ENCODE measurements around the gene ONECUT1. TPM values are rescaled to one million over a fixed set of nuclear protein-coding genes. Genes with fewer than 3 reads are reported as not detected.
A peak's percentile ranks its signal among the peaks of the same experiment; 100 is the strongest.

The ONECUT1 gene
- total RNA-seq, 1 donor from 2014 or later, result not detected

GRCh38 chr15:52731004-52731403 lies 59.1 kb downstream of the ONECUT1 start:
- H3K27me3 ChIP-seq, result no peaks in the 10 kb centered on the region
- H3K27ac ChIP-seq, result no peak overlapping the region
- ATAC-seq, result no peak
- TF ChIP-seq CTCF (IDR thresholded peaks at IDR 0.05), result no peak
- H3K9me3 ChIP-seq, result no peaks in the 10 kb centered on the region
- no peak overlapping the region for H3K4me3 ChIP-seq
- H3K4me1 ChIP-seq, result peaks cover 13% of the 10 kb centered on the region
- intact Hi-C loops (cut with DNase I), result loop anchor here (10.0 kb wide), 1 partner anchor 476 kb away; no protein-coding TSS in a partner anchor
- DNase-seq, result no peak
- H3K36me3 ChIP-seq, result no peaks in the 10 kb centered on the region

DNA sequence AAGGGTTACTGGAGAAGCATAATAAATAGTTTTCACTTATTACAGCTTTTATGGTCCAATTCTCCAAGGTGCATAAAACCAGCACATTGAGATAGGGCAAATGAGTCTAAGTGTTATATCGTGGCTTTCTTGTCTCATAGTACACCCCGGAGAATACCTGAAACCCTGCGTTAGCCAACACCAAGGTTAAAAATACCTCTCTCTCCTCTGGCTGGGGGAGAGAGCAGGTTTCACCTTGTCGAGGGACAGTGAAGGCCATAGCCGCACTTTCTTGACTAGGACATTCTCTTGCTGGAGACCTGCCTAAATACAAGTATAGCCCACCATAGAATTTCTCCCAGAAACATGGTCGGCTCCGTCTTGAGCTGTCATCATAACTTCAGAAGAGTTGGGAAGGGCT lies 59.5 kb downstream of the ONECUT1 start:
- no peak overlapping the region for H3K27ac ChIP-seq
- DNase-seq, result no peak
- peaks cover 13% of the 10 kb centered on the region for H3K4me1 ChIP-seq
- intact Hi-C loops (cut with DNase I), result loop anchor here (10.0 kb wide), 1 partner anchor 476 kb away; no protein-coding TSS in a partner anchor
- TF ChIP-seq CTCF (IDR thresholded peaks at IDR 0.05), result no peak
- no peaks in the 10 kb centered on the region for H3K27me3 ChIP-seq
- no peaks in the 10 kb centered on the region for H3K9me3 ChIP-seq
- no peak for ATAC-seq
- no peaks in the 10 kb centered on the region for H3K36me3 ChIP-seq
- no peak overlapping the region for H3K4me3 ChIP-seq

GRCh38 chr15:52730173-52730572 lies 60.0 kb downstream of the ONECUT1 start:
- Histone ChIP-seq H3K27ac (no peak overlapping the region), H3K36me3 (no peaks in the 10 kb centered on the region), H3K4me1 (peaks cover 13% of the 10 kb centered on the region), H3K4me3 (no peak overlapping the region), H3K27me3 (no peaks in the 10 kb centered on the region), H3K9me3 (no peaks in the 10 kb centered on the region)
- DNase-seq (no peak), ATAC-seq (peak; percentile 47)
- TF ChIP-seq CTCF (IDR thresholded peaks at IDR 0.05), result peak; percentile 4
- intact Hi-C loops (cut with DNase I), result loop anchor here (10.0 kb wide), 1 partner anchor 475 kb away; no protein-coding TSS in a partner anchor

- no peak for TF ChIP-seq CTCF (IDR thresholded peaks at IDR 0.05)
- intact Hi-C loops (cut with DNase I), result no loop called here
- DNase-seq (no peak), ATAC-seq (no peak)
- H3K4me1 ChIP-seq, result peaks cover 13% of the 10 kb centered on the region
- H3K27me3 ChIP-seq, result no peaks in the 10 kb centered on the region
- no peak overlapping the region for H3K27ac ChIP-seq
- no peak overlapping the region for H3K4me3 ChIP-seq
- H3K36me3 ChIP-seq, result no peaks in the 10 kb centered on the region
- no peaks in the 10 kb centered on the region for H3K9me3 ChIP-seq
Observed at GRCh38 chr15:52728899-52729298, 61.2 kb downstream of the ONECUT1 start.

- Histone ChIP-seq H3K36me3 (no peaks in the 10 kb centered on the region), H3K4me1 (peaks cover 13% of the 10 kb centered on the region), H3K4me3 (no peak overlapping the region), H3K27me3 (no peaks in the 10 kb centered on the region), H3K27ac (no peak overlapping the region), H3K9me3 (no peaks in the 10 kb centered on the region)
- ATAC-seq (no peak), DNase-seq (no peak)
- TF ChIP-seq CTCF (IDR thresholded peaks at IDR 0.05), result no peak
- intact Hi-C loops (cut with DNase I), result no loop called here
Observed at GRCh38 chr15:52727815-52728214, 62.3 kb downstream of the ONECUT1 start.

DNA sequence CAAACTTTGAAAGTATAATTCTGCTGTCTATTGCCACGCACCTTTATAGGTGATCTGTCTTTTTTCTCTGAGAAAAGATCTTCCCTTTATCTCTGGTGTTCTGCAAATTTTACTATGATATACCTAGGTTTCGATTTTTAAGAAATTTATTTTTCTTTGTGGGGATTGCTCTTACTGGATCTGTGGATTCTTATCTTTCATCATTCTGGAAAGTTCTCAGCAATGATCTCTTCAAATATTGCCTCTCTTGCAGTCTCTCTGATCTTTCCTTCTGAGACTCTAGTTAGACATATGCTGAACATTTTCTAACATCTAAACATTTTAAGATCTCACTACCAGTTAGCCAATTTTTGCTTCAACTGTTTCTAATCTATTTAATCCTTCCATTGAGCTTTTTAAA lies 63.9 kb downstream of the ONECUT1 start:
- Histone ChIP-seq H3K36me3 (no peaks in the 10 kb centered on the region), H3K4me3 (no peak overlapping the region), H3K4me1 (peaks cover 13% of the 10 kb centered on the region), H3K27ac (no peak overlapping the region), H3K27me3 (no peaks in the 10 kb centered on the region), H3K9me3 (no peaks in the 10 kb centered on the region)
- ATAC-seq (no peak), DNase-seq (no peak)
- TF ChIP-seq CTCF (IDR thresholded peaks at IDR 0.05), result no peak
- intact Hi-C loops (cut with DNase I), result no loop called here
